CD4-positive, alpha-beta T cell treated with Interleukin-21 for 1 hour (primary cell): ENCODE measurements around the gene TMEM81.

ENCODE experiments used
- DNase-seq: peaks from one replicate; pipeline ENCODE4 v3.0.0-alpha.2; 2020

TMEM81 gene

GRCh38 chr1:205075642-205076155 is 8.6 kb downstream of the TMEM81 start:
- no peak for DNase-seq

- DNase-seq: no peak
Measured at GRCh38 chr1:205074513-205074912, 9.7 kb downstream of the TMEM81 start.

- no peak for DNase-seq
Measured at GRCh38 chr1:205074084-205074483, 10.2 kb downstream of the TMEM81 start.

- no peak for DNase-seq
Measured at GRCh38 chr1:205073511-205073910, 10.7 kb downstream of the TMEM81 start.

GRCh38 chr1:205072881-205073280 is 11.4 kb downstream of the TMEM81 start:
- DNase-seq: no peak

- no peak for DNase-seq
Measured at GRCh38 chr1:205072286-205072685, 12.0 kb downstream of the TMEM81 start.

- no peak for DNase-seq
Measured at GRCh38 chr1:205071801-205072200, 12.5 kb downstream of the TMEM81 start.

GRCh38 chr1:205071028-205071409 is 13.2 kb downstream of the TMEM81 start:
- DNase-seq: no peak

- DNase-seq: no peak
Measured at GRCh38 chr1:205069371-205070125, 14.7 kb downstream of the TMEM81 start.

GRCh38 chr1:205068457-205069040 is 15.7 kb downstream of the TMEM81 start:
- DNase-seq: no peak

GRCh38 chr1:205068001-205068400 is 16.3 kb downstream of the TMEM81 start:
- no peak for DNase-seq

- DNase-seq: no peak
Measured at GRCh38 chr1:205067031-205067430, 17.2 kb downstream of the TMEM81 start.

- DNase-seq: no peak
Measured at GRCh38 chr1:205066141-205066818, 18.0 kb downstream of the TMEM81 start.

GRCh38 chr1:205065666-205066065 is 18.6 kb downstream of the TMEM81 start:
- DNase-seq: no peak

- DNase-seq: no peak
Measured at GRCh38 chr1:205064741-205065316, 19.4 kb downstream of the TMEM81 start.

- no peak for DNase-seq
Measured at GRCh38 chr1:205064301-205064700, 20.0 kb downstream of the TMEM81 start.

GRCh38 chr1:205062895-205063294 is 21.4 kb downstream of the TMEM81 start:
- no peak for DNase-seq

GRCh38 chr1:205062319-205062718 is 21.9 kb downstream of the TMEM81 start:
- no peak for DNase-seq

GRCh38 chr1:205061665-205062069 is 22.6 kb downstream of the TMEM81 start:
- peak; percentile 62 for DNase-seq

- no peak for DNase-seq
Measured at GRCh38 chr1:205061227-205061626, 23.0 kb downstream of the TMEM81 start.

GRCh38 chr1:205060746-205061145 is 23.5 kb downstream of the TMEM81 start:
- no peak for DNase-seq

GRCh38 chr1:205059660-205060059 is 24.6 kb downstream of the TMEM81 start:
- no peak for DNase-seq

GRCh38 chr1:205058853-205059252 is 25.4 kb downstream of the TMEM81 start:
- no peak for DNase-seq
